Measurements from ENCODE around the gene CEPT1.

DNA sequence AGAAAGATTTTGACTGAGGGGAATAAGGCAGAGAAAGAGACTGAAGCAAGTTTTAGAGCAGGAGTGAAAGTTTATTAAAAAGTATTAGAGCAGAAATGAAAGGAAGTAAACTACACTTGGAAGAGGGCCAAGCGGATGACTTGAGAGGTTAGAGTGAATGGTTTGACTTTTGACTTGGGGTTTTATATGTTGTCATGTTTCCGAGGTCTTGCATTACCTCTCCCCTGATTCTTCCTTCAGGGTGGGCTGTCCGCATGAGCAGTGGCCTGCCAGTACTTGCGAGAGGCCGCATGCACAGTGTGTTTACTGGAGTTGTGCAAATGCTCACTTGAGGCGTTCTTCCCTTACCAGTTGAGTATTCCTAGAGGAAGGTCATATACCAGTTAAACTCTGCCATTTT, 73.4 kb downstream of the CEPT1 start:
- TF ChIP-seq, protein P1, sequence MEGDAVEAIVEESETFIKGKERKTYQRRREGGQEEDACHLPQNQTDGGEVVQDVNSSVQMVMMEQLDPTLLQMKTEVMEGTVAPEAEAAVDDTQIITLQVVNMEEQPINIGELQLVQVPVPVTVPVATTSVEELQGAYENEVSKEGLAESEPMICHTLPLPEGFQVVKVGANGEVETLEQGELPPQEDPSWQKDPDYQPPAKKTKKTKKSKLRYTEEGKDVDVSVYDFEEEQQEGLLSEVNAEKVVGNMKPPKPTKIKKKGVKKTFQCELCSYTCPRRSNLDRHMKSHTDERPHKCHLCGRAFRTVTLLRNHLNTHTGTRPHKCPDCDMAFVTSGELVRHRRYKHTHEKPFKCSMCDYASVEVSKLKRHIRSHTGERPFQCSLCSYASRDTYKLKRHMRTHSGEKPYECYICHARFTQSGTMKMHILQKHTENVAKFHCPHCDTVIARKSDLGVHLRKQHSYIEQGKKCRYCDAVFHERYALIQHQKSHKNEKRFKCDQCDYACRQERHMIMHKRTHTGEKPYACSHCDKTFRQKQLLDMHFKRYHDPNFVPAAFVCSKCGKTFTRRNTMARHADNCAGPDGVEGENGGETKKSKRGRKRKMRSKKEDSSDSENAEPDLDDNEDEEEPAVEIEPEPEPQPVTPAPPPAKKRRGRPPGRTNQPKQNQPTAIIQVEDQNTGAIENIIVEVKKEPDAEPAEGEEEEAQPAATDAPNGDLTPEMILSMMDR (conservative IDR thresholded peaks at IDR 0.05 in 1 of 2, IDR thresholded peaks at IDR 0.05 in 1 of 2; ENCODE audit: low read depth in 1 of 2, low read length in 2 of 2), result no peak
- no peak for TF ChIP-seq EZH2 (IDR thresholded peaks at IDR 0.05; ENCODE audit: low read length, missing control alignments)

Data from fibroblast of lung (primary cell).